WERI-Rb-1 (cell line): ENCODE results near the gene CD9.

Experiments used
- DNase-seq: peaks from one replicate; pipeline ENCODE4 v3.0.0-alpha.2; 2020
- H3K27ac ChIP-seq: fragments of 250-450 bp; sonication (Bioruptor Pico); 2 replicates; pipeline ENCODE4 v1.5.1; 2020; ENCODE audit warnings: mild to moderate bottlenecking, moderate library complexity
- H3K27me3 ChIP-seq: fragments of 250-450 bp; sonication (Bioruptor Pico); 2 replicates; pipeline ENCODE4 v1.5.1; 2021; ENCODE audit warnings: mild to moderate bottlenecking, low read depth, moderate library complexity; ENCODE audit not compliant: insufficient read depth, severe bottlenecking
- H3K36me3 ChIP-seq: fragments of 250-450 bp; sonication (Bioruptor Pico); 2 replicates; pipeline ENCODE4 v1.5.1; 2020; ENCODE audit warnings: mild to moderate bottlenecking, moderate library complexity
- H3K4me3 ChIP-seq: 2 replicates; pipeline ENCODE4 v1.5.1; 2011; ENCODE audit warnings: low read depth, mild to moderate bottlenecking, control low read depth, low read length
- H3K9me3 ChIP-seq: fragments of 250-450 bp; sonication (Bioruptor Pico); 2 replicates; pipeline ENCODE4 v1.5.1; 2021; ENCODE audit warnings: mild to moderate bottlenecking, moderate library complexity; ENCODE audit not compliant: severe bottlenecking
- CTCF ChIP-seq: IDR thresholded peaks from 2 replicates; pipeline ENCODE4 v1.5.1; 2011; ENCODE audit warnings: low read depth, mild to moderate bottlenecking, control low read depth, inconsistent platforms, low read length

The CD9 gene

GRCh38 chr12:6226002-6226678, 25.9 kb downstream of the CD9 start:
- Histone ChIP-seq H3K4me3 (no peak overlapping the region), H3K27ac (no peak overlapping the region), H3K36me3 (no peaks in the 10 kb centered on the region), H3K9me3 (no peaks in the 10 kb centered on the region), H3K27me3 (no peaks in the 10 kb centered on the region)
- no peak for DNase-seq
- no peak for TF ChIP-seq CTCF

- H3K27ac ChIP-seq = no peak overlapping the region
- H3K4me3 ChIP-seq = no peak overlapping the region
- no peak for DNase-seq
Measured at GRCh38 chr12:6226679-6227051, 26.5 kb downstream of the CD9 start.

GRCh38 chr12:6228535-6229223, 28.5 kb downstream of the CD9 start:
- TF ChIP-seq CTCF = no peak
- Histone ChIP-seq H3K4me3 (no peak overlapping the region), H3K9me3 (no peaks in the 10 kb centered on the region), H3K36me3 (no peaks in the 10 kb centered on the region), H3K27me3 (no peaks in the 10 kb centered on the region), H3K27ac (no peak overlapping the region)
- no peak for DNase-seq

More at GRCh38 chr12:6226679-6227051, 26.5 kb downstream of the CD9 start:
- H3K27me3 ChIP-seq = no peaks in the 10 kb centered on the region
- no peaks in the 10 kb centered on the region for H3K9me3 ChIP-seq
- no peak for TF ChIP-seq CTCF
- H3K36me3 ChIP-seq = no peaks in the 10 kb centered on the region

GRCh38 chr12:6229224-6230218, 29.3 kb downstream of the CD9 start:
- Histone ChIP-seq H3K9me3 (no peaks in the 10 kb centered on the region), H3K27me3 (no peaks in the 10 kb centered on the region), H3K36me3 (no peaks in the 10 kb centered on the region), H3K4me3 (peak overlapping the region; percentile 7; the same call in 1 of the 2 replicates), H3K27ac (no peak overlapping the region)
- no peak for DNase-seq
- TF ChIP-seq CTCF = no peak

- no peaks in the 10 kb centered on the region for H3K36me3 ChIP-seq
- H3K27ac ChIP-seq = no peak overlapping the region
- H3K27me3 ChIP-seq = no peaks in the 10 kb centered on the region
- DNase-seq = peak; percentile 62
- H3K9me3 ChIP-seq = no peaks in the 10 kb centered on the region
- no peak for TF ChIP-seq CTCF
- H3K4me3 ChIP-seq = peak overlapping the region; percentile 7; the same call in 1 of the 2 replicates
Measured at GRCh38 chr12:6230321-6231110, 30.3 kb downstream of the CD9 start.
